GM18520 (cell line): ENCODE data around the gene ZNF710.

Experiments
- ATAC-seq: cut with Tn5 transposase; IDR thresholded peaks from one replicate; pipeline ENCODE4 v1.9.1; 2021; ENCODE audit not compliant: unreplicated experiment

ZNF710 gene

DNA sequence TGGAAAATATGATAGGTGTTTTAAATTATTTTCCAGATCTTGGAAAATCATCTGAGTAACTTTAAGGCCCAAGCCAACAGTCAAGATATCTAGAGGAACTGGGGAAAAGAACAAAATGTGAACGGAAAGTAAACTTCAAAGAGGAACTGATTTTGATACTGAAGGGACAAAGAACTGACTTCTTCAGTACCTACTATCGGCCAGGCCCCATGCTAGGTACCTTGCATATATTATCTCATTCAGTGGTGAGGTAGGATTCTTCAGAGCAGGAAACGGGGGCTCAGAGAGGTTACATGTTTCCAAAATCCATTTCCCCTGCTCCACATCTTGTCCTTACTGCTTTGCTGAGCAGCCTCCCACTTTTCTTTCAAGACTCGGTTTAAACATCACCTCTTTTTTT lies 9.8 kb upstream of the ZNF710 start:
- no peak for ATAC-seq

DNA sequence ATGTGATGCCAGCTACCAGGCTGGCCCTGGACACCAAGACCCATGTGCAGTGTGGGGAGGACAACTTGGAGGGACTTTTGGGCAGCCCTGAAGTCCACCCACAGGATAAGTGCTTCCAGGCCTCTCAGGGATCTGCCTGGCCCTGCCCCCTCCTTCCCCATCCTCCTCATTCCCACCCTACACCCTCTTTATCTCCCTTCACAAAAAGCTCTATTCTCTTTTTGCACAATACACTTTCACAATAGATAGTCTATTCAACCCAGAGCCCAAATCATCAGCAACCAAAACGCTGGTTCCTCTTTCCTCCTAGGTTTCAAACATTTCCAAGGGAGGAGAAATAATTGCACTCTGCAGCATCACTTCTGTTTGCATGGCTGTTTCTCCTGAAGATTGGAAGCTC lies 7.8 kb upstream of the ZNF710 start:
- no peak for ATAC-seq

DNA sequence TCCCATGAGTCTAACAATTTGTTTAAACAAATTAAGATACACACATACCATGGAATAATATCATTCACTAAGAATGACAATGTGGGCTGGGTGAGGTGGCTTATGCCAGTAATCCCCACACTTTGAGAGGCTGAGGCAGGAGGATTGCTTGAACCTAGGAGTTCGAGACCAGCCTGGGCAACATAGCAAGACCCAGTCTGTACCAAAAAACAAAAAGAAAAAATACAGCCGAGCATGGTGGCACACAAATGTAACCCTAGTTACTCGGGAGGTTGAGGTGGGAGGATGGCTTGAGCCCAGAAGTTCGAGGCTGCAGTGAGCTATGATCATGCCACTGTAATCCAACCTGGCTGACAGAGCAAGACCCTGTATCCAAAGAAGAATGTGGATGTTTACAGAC lies 4.0 kb upstream of the ZNF710 start:
- ATAC-seq, result no peak

DNA sequence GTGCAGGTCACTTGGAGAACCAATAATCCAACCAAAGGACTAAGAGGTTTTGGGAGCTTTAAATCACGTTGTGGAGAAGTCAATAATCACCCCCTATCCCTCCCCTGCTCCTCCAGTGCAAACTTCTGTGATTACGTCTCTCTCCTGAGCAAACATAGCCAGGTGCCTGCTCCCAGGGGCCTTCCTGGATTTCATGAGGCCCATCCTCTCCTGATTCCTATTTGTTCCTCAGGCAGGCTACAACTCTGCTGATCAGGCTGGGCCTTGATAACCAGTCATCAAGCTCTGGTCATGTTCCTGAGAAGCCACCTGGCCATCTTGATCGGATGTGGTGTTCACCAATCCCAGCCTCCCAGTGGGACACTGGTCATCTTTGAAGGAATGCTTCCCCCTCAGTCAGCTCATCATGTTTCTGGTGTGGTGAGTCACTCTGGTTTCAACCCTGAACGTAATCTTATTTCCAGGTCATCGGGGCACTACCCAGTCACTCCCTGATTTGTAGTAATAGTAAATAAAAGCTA lies 2.9 kb upstream of the ZNF710 start:
- no peak for ATAC-seq

DNA sequence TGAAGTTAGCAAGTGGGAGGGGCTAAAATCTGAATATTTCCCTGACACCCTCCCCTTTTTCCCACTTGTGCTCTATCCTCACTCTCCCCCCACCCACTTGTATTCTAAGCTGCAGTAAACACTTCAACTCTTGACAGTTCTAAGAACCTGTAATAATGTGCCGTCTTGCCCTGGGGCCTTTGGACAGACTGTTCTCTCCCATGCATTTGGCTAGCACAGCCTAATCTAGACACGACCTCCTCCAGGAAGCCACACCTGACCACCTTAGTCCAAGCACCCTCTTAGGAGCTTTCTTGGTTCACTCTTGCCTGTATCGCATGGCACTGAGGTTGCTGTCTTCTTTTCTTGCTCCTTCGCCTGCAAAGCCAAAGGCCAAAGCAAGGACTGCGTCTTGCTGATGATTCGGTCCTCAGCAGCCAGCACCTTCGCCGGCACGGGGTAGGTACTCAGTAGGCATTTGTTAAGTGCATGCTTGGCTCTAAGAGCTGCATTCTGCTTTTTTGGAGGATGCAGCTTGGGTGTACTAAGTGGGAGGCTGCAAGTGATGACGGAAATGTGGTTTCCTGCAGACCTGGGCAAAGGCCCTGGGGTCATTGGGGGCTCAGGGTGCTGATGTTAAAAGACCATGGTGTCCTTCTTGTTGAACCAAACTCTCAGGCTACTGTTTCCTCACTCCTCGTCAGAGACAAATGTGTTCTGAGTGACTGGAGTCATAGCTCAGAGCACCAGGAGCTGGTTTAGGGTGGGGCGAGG lies 2.0 kb upstream of the ZNF710 start:
- ATAC-seq, result no peak

DNA sequence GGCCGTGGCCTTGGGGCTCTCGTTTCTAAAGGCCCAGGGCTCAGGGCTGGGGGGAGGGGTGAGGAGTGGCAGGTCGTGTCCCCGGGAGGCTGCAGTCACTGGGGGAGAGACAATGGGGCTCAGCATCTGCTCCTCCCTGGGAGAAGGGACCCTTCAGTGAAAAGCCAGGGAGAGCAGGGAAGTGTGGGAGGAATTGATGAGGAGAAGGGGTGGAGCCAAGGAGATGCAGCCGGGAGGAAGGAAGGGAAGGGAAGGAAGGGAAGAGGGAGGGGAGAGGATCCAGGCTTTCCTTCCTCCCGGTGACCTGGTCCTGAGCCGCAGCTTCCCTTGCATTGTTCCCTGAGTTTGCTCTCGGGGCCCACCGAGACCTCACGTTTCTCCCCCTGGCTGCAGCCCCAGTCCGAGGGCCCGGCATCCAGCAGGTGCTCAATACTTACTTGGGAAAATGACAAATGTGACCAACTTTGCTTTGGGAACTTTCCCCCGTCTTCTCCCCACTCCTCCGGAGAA lies 1.4 kb upstream of the ZNF710 start:
- no peak for ATAC-seq

DNA sequence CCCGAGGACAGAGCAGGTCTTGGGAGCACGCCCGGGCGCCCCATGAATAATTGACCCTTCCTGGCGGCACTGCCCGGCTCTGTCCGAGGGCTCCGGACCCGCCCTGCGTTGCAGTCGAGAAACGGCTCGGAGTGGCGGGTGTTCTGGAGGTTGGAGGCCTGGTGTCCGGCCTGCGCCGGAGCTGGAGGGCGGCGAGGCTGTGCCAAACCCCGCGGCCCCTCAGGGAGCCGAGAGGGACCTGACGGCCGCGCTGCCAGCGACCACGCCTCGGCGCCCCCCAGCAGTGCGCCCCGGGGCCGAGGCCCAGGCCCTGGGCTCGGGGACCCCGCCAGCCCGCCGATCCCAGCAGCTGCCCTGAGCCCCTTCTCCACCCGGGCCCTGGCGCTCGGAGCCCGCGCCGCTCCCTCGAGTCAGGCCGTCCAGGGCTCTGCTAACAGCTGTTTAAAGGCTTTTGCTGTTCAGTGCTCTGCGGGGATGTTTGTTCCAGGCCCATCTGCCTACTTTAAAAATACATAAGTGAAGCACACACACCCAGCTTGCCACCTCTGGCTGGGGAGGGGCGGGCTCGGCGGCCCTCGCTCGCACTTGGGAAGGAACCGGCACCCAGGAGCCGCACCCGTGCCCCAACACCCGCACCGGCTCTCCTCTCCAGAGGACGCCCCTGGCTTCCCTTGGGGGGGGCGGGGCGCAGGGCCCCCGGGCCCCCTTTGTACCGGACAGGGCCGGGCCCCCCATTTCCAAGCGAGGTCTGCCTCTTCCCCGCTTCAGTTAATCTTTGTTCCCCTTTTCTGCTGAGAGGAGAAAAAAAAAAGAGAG lies 730 bp upstream of the ZNF710 start:
- ATAC-seq, result no peak

DNA sequence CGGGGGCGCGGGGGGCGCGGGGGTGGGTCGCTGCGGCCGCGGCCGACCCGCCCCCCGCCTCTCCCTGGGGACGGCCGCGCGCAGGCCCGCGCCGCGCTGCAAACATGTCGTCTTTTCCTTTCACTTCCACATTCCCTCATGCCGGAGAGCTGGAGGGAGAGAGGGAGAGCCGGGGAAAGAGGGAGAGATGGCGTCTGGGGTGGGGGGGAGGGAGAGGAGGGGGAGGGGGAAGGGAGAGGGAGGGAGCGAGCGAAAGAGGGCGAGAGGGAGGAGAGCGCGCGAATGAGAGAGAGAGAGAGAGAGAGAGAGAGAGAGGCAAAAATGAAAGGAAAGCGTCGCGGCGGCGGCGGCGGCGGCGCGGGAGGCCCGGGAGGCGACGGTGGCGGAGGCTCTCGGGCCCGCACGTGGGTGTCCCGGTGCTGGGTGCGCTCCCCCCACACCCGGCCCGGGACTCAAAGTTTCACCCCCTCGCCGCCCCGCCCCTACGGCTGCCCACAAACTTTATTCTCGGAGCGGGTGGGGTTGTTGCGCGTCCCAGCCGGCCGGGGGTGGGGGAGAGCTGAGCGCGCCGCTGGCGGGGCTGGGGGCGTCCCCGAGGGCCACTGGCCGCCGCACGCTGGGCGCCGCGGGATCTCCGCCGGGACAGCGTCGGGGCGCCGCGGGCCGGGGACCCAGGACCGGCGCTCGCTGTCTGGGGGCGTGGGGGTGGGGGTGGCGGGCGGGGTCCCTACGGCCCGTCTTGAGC lies 731 bp downstream of the ZNF710 start:
- no peak for ATAC-seq

DNA sequence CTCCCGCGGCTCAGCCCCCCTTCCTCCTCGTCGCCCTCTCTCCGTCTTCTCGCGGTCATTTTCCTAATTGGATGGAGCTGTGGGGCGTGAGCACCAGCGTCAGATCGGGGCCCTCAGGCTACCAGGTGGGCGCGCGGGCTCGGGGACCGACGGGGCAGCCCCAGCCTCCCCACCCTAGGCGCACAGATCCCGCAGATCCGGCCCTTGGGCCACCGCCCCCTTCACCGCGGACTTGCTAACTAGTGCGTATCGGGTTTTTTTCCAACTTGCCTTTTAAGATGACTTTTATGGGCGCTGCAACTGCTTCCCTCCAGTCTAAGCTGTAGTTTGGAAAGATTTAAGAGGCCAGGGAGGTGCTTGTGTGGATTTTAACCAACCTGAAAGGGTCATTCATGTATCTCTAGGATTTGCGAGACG lies 1.3 kb downstream of the ZNF710 start:
- no peak for ATAC-seq

DNA sequence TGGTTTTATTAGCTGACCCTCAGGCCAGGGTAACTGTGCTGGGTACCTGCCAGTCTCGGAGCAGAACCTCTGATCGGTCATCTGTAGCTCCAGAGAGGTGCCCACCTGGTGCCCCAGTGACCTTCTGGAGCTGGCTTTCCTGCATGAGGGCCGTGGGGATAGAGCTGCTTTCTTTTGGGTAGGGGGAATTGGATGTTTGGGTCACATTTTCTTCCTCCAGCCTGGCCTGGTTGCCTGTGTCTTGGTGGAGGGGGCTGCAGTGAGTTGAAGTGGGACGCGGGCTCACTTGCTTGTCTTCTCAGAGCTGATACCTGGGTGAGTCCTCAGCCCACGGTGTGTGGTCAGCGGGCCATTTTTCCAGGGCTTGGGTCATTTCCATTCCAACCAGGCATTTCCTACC lies 2.6 kb downstream of the ZNF710 start:
- ATAC-seq, result no peak

DNA sequence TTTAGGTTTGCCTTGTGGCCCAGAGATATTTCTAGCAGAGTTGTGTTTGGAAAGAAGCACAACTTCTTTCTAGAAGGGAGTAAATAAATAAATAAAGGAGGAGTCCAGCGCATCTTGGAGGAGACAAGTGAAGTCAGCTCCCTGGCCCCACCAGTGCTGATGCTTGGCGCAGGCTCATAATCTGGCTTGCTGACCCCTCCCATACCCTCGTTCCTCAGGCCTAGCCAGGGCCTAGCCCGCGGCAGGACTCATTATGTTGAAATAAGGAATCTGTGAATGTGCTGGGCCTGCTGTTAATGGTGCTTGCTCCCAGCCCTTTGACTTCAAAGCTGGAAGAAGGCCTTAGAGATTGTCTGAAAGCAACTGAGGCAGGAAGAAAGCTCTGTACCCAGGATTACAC lies 3.1 kb downstream of the ZNF710 start:
- no peak for ATAC-seq

DNA sequence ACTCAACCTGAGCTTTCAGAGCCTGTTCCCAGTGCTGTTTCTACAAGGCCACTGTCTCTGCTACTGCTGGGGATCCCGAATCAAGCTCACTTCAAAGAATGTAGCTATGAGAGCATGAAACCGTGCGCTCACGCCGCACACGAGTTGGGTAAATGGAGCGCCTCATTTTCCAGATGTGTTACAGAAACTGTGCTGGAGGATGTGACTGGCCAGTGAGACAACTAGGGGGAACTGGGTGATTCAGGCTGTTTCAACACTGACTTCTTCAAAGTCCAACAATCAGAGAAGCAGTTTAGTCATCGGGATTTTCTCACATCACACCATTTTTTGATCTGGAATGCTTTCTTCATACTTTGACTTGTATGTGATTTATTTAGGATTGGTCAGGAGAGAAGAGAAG lies 3.5 kb downstream of the ZNF710 start:
- ATAC-seq, result no peak

DNA sequence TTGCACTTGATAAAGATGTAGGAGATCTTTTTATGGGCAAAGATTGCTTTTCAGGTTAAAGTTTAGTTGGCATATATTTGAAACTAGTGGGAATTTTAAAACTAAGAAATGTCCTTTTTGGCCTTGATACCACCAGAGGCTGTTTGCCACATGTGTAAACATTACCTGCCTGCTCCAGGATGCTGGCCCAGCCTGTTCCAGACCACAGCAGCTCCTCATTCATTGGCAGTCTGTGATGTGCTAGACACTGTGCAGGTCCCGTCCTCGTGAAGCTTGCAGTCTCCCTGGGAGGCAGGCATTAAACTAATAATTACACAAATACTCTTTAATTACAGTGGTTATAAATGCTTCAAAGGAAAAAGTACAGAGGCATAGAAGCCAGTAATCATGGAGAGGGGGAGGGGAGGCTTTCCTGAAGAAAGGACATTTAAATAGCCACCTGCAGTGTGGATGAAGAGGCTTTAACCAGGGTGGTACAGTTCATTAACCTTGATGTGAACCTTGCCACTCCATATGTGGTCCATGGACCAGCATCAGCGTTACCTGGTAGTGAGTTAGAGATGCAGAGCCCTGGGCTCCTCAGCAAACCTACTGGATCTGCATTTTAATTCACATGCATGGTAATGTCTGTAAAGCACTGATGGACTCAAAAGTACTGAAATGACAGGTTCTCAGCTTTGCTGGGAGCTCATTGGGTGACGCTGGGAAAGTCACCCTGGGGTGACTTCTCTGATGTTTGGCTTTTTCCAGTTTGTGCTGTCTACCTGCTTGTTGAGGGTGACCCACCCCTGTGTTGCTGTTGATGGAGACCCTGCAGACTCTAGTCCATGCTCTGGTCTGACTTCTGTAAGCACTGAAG lies 5.3 kb downstream of the ZNF710 start:
- ATAC-seq, result no peak

DNA sequence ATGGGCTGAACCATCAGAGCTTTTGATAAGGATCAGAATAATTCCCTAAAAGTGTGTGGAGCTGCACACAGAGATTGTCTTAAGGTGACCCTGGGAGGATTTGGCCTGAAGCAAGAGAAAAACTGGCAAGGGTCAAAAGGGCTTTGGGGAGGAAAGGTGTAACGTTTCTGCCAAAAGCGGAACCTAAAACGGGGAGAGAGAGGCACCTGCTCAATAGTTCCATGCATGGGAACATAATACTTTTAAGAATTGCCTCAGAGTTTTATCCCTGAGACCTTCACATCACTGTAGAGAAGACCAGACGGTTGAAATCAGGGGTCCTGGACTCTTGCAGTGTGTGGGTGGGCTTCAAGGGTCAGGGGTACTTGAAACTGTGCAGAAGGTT lies 5.9 kb downstream of the ZNF710 start:
- no peak for ATAC-seq

DNA sequence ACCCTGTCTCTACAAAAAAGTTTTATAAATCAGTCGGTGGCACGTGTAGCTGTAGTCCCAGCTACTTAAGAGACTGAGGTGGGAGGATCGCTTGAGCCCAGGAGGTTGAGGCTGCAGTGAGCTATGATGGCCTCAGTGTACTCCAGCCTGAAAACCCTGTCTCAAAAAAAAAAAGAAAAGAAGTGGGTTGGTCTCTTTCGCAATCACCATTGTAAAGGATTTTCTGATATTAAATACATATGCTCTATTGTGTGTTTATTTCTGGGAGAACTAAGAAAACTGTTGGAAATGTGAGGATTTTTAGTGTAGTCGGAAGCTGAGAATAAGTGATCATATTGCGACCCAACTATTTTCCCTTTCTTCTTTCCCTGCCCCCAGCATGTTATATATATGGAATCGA lies 7.5 kb downstream of the ZNF710 start:
- ATAC-seq, result no peak

DNA sequence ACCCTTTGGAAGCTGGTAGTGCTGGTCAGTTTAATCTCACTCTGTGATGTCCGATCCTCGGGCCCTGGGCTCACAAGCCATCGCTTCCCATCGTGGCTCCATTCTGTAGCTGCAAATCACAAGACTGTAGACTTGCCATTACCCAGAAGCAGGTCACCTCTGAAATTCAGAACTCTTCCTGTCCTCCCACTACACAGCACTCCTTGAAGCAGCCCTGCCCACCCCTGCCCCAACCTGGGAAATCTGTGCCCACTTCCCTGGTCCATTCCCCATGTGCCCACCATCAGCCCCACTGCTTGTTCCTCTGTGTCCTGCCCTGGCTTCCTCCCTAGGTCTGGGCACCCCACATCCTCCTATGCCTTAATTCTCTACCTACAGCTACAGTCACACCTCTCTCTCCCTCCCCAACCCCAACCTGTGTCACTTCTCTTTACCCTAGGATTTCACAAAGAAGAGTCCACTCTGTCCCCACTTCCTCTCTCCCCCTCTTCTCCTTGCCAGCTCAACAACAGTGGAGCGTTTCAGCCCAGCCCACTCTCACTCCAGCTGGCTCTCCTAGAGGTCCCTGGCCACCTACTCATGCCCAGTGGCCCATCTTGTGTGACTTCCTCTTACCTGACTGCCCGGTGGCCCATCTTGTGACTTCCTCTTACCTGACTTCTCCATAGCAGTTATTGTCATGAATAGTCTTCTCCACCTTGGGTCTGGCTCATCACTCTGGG lies 8.3 kb downstream of the ZNF710 start:
- ATAC-seq, result no peak

DNA sequence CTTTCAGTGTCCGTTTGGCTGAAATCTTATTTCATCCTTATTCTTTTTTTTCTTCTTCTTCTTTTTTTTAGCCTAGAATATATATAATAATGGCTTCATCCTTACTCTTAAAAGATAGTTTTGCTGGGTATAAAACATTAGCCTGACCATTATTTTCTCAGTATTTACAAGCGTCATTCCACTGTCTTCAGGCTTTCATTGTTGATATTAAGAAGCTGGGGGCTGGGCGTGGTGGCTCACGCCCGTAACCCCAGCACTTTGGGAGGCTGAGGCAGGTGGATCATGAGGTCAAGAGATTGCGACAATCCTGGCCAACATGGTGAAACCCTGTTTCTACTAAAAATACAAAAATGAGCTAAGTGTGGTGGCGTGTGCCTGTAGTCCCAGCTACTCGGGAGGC lies 10.6 kb downstream of the ZNF710 start:
- no peak for ATAC-seq

DNA sequence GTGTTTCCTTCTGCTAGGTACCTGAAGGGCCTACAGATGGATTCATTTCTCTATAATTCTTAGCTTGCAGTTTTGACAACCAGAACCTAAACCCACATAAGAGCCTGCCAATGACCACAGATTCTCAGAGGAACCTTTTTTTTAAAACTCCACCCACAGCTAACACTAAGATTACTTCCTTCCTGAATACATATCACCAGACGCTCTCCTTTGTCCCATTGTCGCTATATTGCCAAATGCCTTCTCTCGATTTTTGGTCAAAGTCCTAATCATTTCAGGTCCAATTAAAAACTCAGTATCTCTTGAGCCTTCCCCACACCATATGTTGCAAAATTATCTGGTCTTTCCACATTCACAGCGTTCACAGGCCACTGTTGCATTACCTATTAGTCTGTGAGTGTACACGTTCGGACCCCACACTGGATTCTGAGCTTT lies 12.4 kb downstream of the ZNF710 start:
- ATAC-seq, result no peak

DNA sequence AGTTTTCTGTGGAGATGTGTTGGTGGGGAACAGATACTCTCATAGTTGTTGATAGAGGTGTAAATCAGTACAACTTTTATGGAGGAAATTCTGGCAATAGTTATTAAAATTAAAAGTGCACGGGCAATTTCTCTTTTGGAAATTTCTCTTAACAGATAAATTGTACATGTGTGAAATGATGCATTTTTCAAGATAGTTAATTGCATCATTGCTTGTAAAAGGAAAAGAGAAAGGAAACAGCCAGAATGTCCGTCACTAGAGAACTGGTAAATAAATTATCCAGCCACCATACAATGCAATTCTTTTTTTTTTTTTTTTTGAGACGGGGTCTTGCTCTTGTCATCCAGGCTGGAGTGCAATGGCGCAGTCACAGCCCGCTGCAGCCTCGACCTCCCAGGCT lies 14.2 kb downstream of the ZNF710 start:
- no peak for ATAC-seq

DNA sequence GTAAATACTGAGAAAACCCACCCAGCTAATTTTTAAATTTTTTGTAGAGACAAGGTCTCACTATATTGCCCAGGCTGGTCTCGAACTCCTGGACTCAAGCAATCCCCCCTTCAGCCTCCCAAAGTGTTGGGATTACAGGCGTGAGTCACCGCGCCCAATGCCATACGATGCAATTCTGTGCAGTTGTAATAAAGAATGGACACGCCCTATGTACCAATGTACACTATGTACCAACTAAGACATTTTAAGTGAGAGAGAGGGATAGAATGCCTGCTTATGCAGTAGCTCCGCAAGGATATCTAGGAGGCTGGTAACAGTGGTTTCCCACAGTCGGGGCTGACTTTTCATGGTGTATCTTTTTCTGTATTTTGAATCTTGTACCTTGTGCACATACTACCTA lies 14.6 kb downstream of the ZNF710 start:
- ATAC-seq, result no peak
